Retinal pigment epithelial cell (primary cell): Measurements from ENCODE around the gene TCEA2.

ENCODE experiments used
- DNase-seq: peaks from one replicate; pipeline ENCODE4 v3.0.0-alpha.2; 2010; ENCODE audit warnings: low read depth
- H3K4me3 ChIP-seq: 2 replicates; pipeline ENCODE4 v1.5.1; 2011; ENCODE audit warnings: mild to moderate bottlenecking, low read length, control low read depth, moderate library complexity
- CTCF ChIP-seq: conservative IDR thresholded peaks from 2 replicates; pipeline ENCODE4 v1.5.1; 2011; ENCODE audit warnings: low read depth, low read length, control low read depth, inconsistent platforms

The TCEA2 gene

GRCh38 chr20:64073476-64074183, 10.6 kb downstream of the TCEA2 start:
- no peak overlapping the region for H3K4me3 ChIP-seq
- TF ChIP-seq CTCF, result no peak
- no peak for DNase-seq

GRCh38 chr20:64074184-64074789, 11.3 kb downstream of the TCEA2 start:
- no peak for DNase-seq
- no peak overlapping the region for H3K4me3 ChIP-seq
- TF ChIP-seq CTCF, result no peak

GRCh38 chr20:64074963-64075362, 12.0 kb downstream of the TCEA2 start:
- TF ChIP-seq CTCF, result no peak
- no peak overlapping the region for H3K4me3 ChIP-seq
- DNase-seq, result no peak

GRCh38 chr20:64075556-64075955, 12.6 kb downstream of the TCEA2 start:
- no peak for TF ChIP-seq CTCF
- DNase-seq, result no peak
- no peak overlapping the region for H3K4me3 ChIP-seq

GRCh38 chr20:64076061-64076997, 13.3 kb downstream of the TCEA2 start:
- TF ChIP-seq CTCF, result no peak
- DNase-seq, result no peak
- no peak overlapping the region for H3K4me3 ChIP-seq

- no peak for TF ChIP-seq CTCF
- no peak for DNase-seq
- H3K4me3 ChIP-seq, result no peak overlapping the region
Measured at GRCh38 chr20:64077094-64077493, 14.1 kb downstream of the TCEA2 start.
